GM12873 (cell line): ENCODE results near the gene SOBP.

ENCODE experiments used
- TF ChIP-seq, protein P1 (sequence below): IDR thresholded peaks from 2 replicates; pipeline ENCODE4 v1.5.1; 2012; ENCODE audit warnings: low read depth, mild to moderate bottlenecking, moderate library complexity, low read length, control low read depth; ENCODE audit not compliant: insufficient read depth; ENCODE audit errors: missing control alignments

SOBP gene

DNA sequence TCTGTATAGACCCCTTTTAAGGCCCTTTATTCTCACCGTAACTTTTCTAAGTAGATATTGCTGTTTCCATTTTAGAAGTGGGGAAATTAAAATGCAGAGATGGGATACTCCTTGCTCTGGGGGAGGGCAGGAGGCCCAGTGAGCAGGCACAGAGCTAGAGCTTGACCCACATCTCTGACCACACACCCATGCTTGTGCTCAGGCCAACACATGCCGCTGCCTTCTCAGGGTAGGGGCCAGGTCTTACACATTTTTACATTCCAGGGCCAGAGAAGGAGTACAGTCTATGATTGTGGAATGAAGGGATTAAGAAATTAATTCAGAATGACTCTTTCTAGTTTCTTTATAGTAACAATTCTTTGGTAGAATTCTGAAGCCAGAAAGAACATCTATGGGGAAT, 104.8 kb downstream of the SOBP start:
- TF ChIP-seq, protein P1, sequence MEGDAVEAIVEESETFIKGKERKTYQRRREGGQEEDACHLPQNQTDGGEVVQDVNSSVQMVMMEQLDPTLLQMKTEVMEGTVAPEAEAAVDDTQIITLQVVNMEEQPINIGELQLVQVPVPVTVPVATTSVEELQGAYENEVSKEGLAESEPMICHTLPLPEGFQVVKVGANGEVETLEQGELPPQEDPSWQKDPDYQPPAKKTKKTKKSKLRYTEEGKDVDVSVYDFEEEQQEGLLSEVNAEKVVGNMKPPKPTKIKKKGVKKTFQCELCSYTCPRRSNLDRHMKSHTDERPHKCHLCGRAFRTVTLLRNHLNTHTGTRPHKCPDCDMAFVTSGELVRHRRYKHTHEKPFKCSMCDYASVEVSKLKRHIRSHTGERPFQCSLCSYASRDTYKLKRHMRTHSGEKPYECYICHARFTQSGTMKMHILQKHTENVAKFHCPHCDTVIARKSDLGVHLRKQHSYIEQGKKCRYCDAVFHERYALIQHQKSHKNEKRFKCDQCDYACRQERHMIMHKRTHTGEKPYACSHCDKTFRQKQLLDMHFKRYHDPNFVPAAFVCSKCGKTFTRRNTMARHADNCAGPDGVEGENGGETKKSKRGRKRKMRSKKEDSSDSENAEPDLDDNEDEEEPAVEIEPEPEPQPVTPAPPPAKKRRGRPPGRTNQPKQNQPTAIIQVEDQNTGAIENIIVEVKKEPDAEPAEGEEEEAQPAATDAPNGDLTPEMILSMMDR, result no peak

DNA sequence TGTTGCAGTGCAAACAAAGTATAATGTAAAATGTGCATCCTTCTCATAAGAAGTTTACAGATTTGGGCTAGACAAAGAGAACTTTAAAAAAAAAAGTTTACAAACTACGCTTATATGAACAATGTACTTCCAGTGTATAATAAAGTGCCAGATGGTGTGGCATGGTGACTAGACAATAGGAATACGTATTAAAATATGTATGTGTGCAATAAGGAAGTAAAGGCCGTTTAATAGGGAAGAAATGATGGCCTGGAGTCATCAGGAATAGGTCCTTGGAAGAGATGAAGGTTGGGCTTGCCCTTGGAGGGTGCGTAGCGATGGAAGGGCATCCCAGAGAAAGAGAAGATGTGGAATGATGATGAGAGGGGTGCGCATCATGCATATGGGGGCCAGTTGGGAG, 108.2 kb downstream of the SOBP start:
- TF ChIP-seq, protein P1, result no peak

GRCh38 chr6:107599043-107599442, 109.1 kb downstream of the SOBP start:
- TF ChIP-seq, protein P1, result no peak

DNA sequence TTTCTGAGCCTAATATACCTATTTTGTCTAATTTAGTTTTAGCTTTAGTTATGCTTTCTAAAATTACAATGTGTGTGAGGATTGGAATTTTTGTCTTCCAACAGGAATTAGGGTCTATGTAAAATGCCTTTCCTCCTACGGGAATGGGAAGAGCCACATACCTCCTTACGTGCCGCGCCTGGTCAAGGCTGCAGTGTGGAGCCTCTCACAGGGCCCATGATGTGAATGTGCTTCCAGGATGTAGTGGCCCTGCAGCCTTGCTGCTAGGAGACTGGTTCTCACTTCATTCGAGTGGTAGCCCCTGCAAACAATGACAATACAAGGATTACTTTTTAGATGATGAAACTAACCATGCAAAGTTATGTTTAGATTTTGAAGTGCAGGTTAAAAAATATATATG, 110.2 kb downstream of the SOBP start:
- TF ChIP-seq, protein P1, result no peak

DNA sequence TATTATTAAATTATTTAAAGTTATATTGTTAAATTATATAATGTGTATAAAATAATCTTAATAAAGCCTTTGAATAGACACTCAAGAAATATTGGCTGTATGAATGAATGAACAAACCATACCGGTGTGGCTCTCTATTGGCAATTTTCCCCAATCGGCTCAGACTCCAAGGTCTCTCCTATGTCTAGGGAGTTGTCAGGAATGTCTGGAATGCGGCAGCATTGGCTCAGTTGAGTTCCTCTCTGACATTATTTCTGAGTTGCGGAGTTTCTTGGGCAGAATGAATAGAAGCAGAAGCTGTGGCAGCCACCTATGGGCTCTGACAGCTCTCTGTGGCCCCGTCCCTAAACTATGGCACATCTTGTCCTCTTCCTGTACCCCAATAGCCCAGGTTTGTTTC, 111.0 kb downstream of the SOBP start:
- TF ChIP-seq, protein P1, result no peak

DNA sequence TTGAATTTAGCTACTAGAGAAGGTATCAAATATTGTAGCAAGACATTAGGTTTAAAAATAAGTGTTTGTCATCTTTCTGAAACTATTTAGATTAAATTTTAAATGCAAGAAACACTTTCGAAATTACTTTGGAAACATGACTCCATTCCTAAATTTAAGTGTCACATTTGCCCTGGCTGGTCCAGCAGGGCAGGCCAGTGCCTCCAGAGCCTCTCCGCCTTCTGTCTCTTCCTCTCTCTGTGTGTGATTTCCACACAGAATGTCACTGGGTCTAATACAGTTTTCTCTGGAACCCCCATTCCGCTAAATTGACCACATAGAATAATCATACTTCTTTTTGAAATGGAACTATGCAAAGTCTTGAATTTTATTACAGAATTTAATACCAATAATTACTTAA, 111.5 kb downstream of the SOBP start:
- TF ChIP-seq, protein P1, result no peak

- TF ChIP-seq, protein P1, result no peak
Observed at GRCh38 chr6:107602321-107603005, 112.5 kb downstream of the SOBP start.
